ENCODE data around the gene EIPR1. TPM values are rescaled to one million over a fixed set of nuclear protein-coding genes. Genes with fewer than 3 reads are reported as not detected.
A peak's percentile ranks its signal among the peaks of the same experiment; 100 is the strongest.

EIPR1 gene
- polyA plus RNA-seq, 1 donor (not counting 4 experiments of a cell fraction or from before 2014, with no cell fraction given) = 44.3 TPM

- no peak overlapping the region for H2AFZ ChIP-seq (ENCODE audit: control insufficient read depth, low read length)
- no peak overlapping the region for H3K4me3 ChIP-seq (ENCODE audit: control insufficient read depth in 2 of 3, extremely low read depth in 1 of 3, insufficient read depth in 2 of 3, low read depth in 1 of 3, low read length in 3 of 3)
- dilution Hi-C loops (cut with MboI; ENCODE audit: extremely low pct_ligation_motif_present, low sequenced_read_pairs) = no loop called here
- TF ChIP-seq CTCF (optimal IDR thresholded peaks at IDR 0.05 in 1 of 3, IDR thresholded peaks at IDR 0.05 in 1 of 3, conservative IDR thresholded peaks at IDR 0.05 in 1 of 3; ENCODE audit: extremely low read depth in 1 of 3, insufficient read depth in 2 of 3, low read length in 3 of 3) = peak in 2 of 3 experiments; percentile 5 to 9
- no peak for TF ChIP-seq EZH2 (IDR thresholded peaks at IDR 0.05; ENCODE audit: low read length)
- H3K9me1 ChIP-seq (ENCODE audit: control insufficient read depth, extremely low read depth, insufficient read depth, low read length) = no peaks in the 10 kb centered on the region
- no peaks in the 10 kb centered on the region for H3K79me2 ChIP-seq (ENCODE audit: control insufficient read depth, insufficient read depth, low read length)
- DNase-seq (ENCODE audit: low read depth, low spot score) = no peak
- FAIRE-seq = no peak
- H3K27me3 ChIP-seq (ENCODE audit: control insufficient read depth, extremely low read depth, insufficient read depth, low read length) = no peaks in the 10 kb centered on the region
- no peak overlapping the region for H3K9ac ChIP-seq (ENCODE audit: control insufficient read depth, extremely low read depth, insufficient read depth, low read length)
- no peaks in the 10 kb centered on the region for H3K9me3 ChIP-seq (ENCODE audit: control insufficient read depth, low read depth, low read length)
- H3K36me3 ChIP-seq (ENCODE audit: control insufficient read depth in 2 of 2, extremely low read depth in 1 of 2, insufficient read depth in 2 of 2, low read length in 2 of 2) = peaks cover 11 to 16% of the 10 kb centered on the region in 2 experiments
- no peak overlapping the region for H3K27ac ChIP-seq (ENCODE audit: control insufficient read depth, insufficient read depth, low read length)
- no peak overlapping the region for H3K4me2 ChIP-seq (ENCODE audit: control insufficient read depth, extremely low read depth, insufficient read depth, low read depth, low read length)
- H3K4me1 ChIP-seq (ENCODE audit: control insufficient read depth, extremely low read depth, insufficient read depth, low read length) = no peaks in the 10 kb centered on the region
- no peaks in the 10 kb centered on the region for H4K20me1 ChIP-seq (ENCODE audit: control insufficient read depth, extremely low read depth, insufficient read depth, low read length)
Observed at GRCh38 chr2:3198119-3198518, 179.5 kb downstream of the EIPR1 start.

- no peak overlapping the region for H2AFZ ChIP-seq (ENCODE audit: control insufficient read depth, low read length)
- no peaks in the 10 kb centered on the region for H3K27me3 ChIP-seq (ENCODE audit: control insufficient read depth, extremely low read depth, insufficient read depth, low read length)
- no peak overlapping the region for H3K4me2 ChIP-seq (ENCODE audit: control insufficient read depth, extremely low read depth, insufficient read depth, low read depth, low read length)
- no peak overlapping the region for H3K4me3 ChIP-seq (ENCODE audit: control insufficient read depth in 2 of 3, extremely low read depth in 1 of 3, insufficient read depth in 2 of 3, low read depth in 1 of 3, low read length in 3 of 3)
- FAIRE-seq (no peak), DNase-seq (ENCODE audit: low read depth, low spot score) (no peak)
- TF ChIP-seq CTCF (optimal IDR thresholded peaks at IDR 0.05 in 1 of 3, IDR thresholded peaks at IDR 0.05 in 1 of 3, conservative IDR thresholded peaks at IDR 0.05 in 1 of 3; ENCODE audit: extremely low read depth in 1 of 3, insufficient read depth in 2 of 3, low read length in 3 of 3) (no peak), EZH2 (IDR thresholded peaks at IDR 0.05; ENCODE audit: low read length) (no peak)
- no peaks in the 10 kb centered on the region for H3K4me1 ChIP-seq (ENCODE audit: control insufficient read depth, extremely low read depth, insufficient read depth, low read length)
- no peaks in the 10 kb centered on the region for H3K9me3 ChIP-seq (ENCODE audit: control insufficient read depth, low read depth, low read length)
- no peak overlapping the region for H3K9ac ChIP-seq (ENCODE audit: control insufficient read depth, extremely low read depth, insufficient read depth, low read length)
- dilution Hi-C loops (cut with MboI; ENCODE audit: extremely low pct_ligation_motif_present, low sequenced_read_pairs) = no loop called here
- no peaks in the 10 kb centered on the region for H3K79me2 ChIP-seq (ENCODE audit: control insufficient read depth, insufficient read depth, low read length)
- H4K20me1 ChIP-seq (ENCODE audit: control insufficient read depth, extremely low read depth, insufficient read depth, low read length) = no peaks in the 10 kb centered on the region
- peaks cover 11 to 16% of the 10 kb centered on the region in 2 experiments for H3K36me3 ChIP-seq (ENCODE audit: control insufficient read depth in 2 of 2, extremely low read depth in 1 of 2, insufficient read depth in 2 of 2, low read length in 2 of 2)
- no peak overlapping the region for H3K27ac ChIP-seq (ENCODE audit: control insufficient read depth, insufficient read depth, low read length)
- H3K9me1 ChIP-seq (ENCODE audit: control insufficient read depth, extremely low read depth, insufficient read depth, low read length) = no peaks in the 10 kb centered on the region
Observed at GRCh38 chr2:3197308-3197707, 180.3 kb downstream of the EIPR1 start.
